GM06990 (cell line): Measurements from ENCODE around the gene SMAD4.
A peak's percentile ranks its signal among the peaks of the same experiment; 100 is the strongest.

Experiments used
- DNase-seq: peaks from one replicate; pipeline ENCODE4 v3.0.0-alpha.2; 2011; ENCODE audit not compliant: insufficient read length; ENCODE audit errors: extremely low read depth
- H3K27me3 ChIP-seq: replicated peaks from 2 replicates; pipeline ENCODE4 v1.6.0; 2011; ENCODE audit warnings: low read length; ENCODE audit not compliant: control insufficient read depth, insufficient read depth
- H3K36me3 ChIP-seq: 2 replicates; pipeline ENCODE4 v1.5.1; 2011; ENCODE audit warnings: low read length; ENCODE audit not compliant: control insufficient read depth, insufficient read depth
- H3K4me3 ChIP-seq: replicated peaks from 2 replicates; pipeline ENCODE4 v1.5.1; 2011; ENCODE audit warnings: low read depth, mild to moderate bottlenecking, control low read depth, low read length
- CTCF ChIP-seq: IDR thresholded peaks from 2 replicates; pipeline ENCODE4 v1.5.1; 2011; ENCODE audit warnings: low read length, control low read depth, mild to moderate bottlenecking, inconsistent platforms; ENCODE audit not compliant: insufficient read depth, poor library complexity, severe bottlenecking

Gene SMAD4

GRCh38 chr18:51048190-51048589 lies 18.2 kb downstream of the SMAD4 start:
- Histone ChIP-seq H3K36me3 (no peaks in the 10 kb centered on the region; the same call in 1 of the 2 replicates), H3K27me3 (no peaks in the 10 kb centered on the region), H3K4me3 (no peak overlapping the region)
- no peak for TF ChIP-seq CTCF
- no peak for DNase-seq

GRCh38 chr18:51049137-51049536 lies 19.1 kb downstream of the SMAD4 start:
- H3K4me3 ChIP-seq = no peak overlapping the region
- H3K27me3 ChIP-seq = no peaks in the 10 kb centered on the region
- H3K36me3 ChIP-seq = no peaks in the 10 kb centered on the region; the same call in 1 of the 2 replicates
- no peak for DNase-seq
- no peak for TF ChIP-seq CTCF

DNA sequence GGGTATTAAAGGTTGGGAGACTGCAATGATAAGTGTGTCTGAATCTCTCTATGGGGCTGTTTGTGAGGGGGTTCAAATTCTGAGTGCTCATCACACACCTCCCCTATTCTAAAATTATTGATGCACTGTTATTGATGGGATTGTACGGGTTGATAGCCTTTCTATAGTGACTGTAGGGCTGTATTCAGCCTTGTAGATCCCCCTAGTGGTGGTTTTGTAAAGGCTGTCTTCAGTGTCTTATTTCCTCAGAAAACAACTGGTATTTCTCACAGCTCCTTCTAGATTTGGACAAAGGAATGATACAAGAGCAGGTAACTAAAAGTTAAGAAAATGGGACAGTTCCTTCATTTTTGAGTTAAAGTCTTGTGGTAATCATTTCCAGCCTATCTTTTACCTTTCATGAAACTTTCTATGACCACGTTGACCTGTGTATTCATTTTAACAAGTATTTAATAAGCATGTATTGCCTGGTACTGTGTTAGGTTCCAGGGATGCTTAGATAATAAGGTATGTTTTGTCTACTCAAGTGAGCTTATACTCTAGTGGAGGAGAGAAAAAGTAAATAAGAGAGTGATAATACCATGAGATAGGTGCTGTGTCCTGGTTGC lies 21.2 kb downstream of the SMAD4 start:
- Histone ChIP-seq H3K27me3 (no peaks in the 10 kb centered on the region), H3K36me3 (no peaks in the 10 kb centered on the region; the same call in 1 of the 2 replicates), H3K4me3 (no peak overlapping the region)
- DNase-seq = no peak
- TF ChIP-seq CTCF = peak; percentile 82

DNA sequence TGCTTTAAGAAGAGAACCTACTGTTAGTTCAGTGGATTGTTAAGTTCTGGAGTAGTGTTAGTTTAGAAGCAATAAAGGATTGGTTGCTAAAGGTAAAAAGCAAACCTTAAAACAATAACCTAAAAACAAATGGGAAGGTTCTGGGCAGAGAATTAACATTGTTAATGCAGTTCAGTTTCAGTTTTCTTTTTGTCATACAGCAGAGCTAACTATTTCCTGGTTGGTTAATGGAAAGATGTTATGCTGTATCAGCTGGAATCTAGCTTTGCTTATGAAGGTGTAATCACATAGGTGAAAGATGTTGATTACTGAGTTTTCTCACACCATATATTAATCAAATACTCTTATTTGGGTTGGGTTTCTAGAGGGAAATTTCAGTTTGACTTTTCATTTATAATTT lies 23.8 kb downstream of the SMAD4 start:
- no peaks in the 10 kb centered on the region; the same call in none of the 2 replicates for H3K36me3 ChIP-seq
- no peak overlapping the region for H3K4me3 ChIP-seq
- DNase-seq = no peak
- no peaks in the 10 kb centered on the region for H3K27me3 ChIP-seq
- no peak for TF ChIP-seq CTCF

DNA sequence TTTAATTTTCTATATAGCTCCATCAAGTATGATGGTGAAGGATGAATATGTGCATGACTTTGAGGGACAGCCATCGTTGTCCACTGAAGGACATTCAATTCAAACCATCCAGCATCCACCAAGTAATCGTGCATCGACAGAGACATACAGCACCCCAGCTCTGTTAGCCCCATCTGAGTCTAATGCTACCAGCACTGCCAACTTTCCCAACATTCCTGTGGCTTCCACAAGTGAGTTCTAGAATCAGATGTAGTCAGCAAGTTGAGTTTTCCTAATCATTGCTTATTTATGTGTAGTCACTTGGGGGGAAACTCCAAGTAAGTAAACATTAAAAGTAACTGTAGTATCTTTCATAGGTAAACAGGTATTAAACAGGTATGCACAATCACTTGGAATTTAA lies 24.8 kb downstream of the SMAD4 start:
- Histone ChIP-seq H3K36me3 (no peaks in the 10 kb centered on the region; the same call in none of the 2 replicates), H3K27me3 (no peaks in the 10 kb centered on the region), H3K4me3 (no peak overlapping the region)
- TF ChIP-seq CTCF = no peak
- DNase-seq = no peak

- Histone ChIP-seq H3K36me3 (peaks cover 1% of the 10 kb centered on the region), H3K4me3 (no peak overlapping the region), H3K27me3 (no peaks in the 10 kb centered on the region)
- TF ChIP-seq CTCF = no peak
- no peak for DNase-seq
These were observed 30.0 kb downstream of the SMAD4 start for GRCh38 chr18:51059969-51060368.
